Right atrium auricular region (tissue), 2 donors: ENCODE data around the gene SH3BP4. TPM values are rescaled to one million over a fixed set of nuclear protein-coding genes. Genes with fewer than 3 reads are reported as not detected.

Experiments used
- DNase-seq: peaks from one replicate; pipeline ENCODE4 v3.0.0-alpha.2; 2019; ENCODE audit warnings: low spot score
- H3K27ac ChIP-seq, 2 donors: fragments of 200-600 bp; sonication (generic); 1 replicate in 1 of 2; 2 replicates in 1 of 2; pipeline ENCODE4 v1.5.1; 2016 to 2019
- H3K27me3 ChIP-seq, 2 donors: fragments of 200-600 bp; sonication (generic); one replicate each; pipeline versions ENCODE4 v1.5.1 to v1.6.0; 2017 to 2019
- H3K36me3 ChIP-seq: fragments of 200-600 bp; sonication (generic); one replicate; pipeline ENCODE4 v1.5.1; 2016
- H3K4me1 ChIP-seq, 2 donors: fragments of 200-600 bp; sonication (generic); one replicate each; pipeline versions ENCODE4 v1.5.1 to v1.6.0; 2017 to 2019
- H3K4me3 ChIP-seq, 2 donors: fragments of 200-600 bp; sonication (generic); 1 replicate in 1 of 2; 2 replicates in 1 of 2; pipeline ENCODE4 v1.5.1; 2017 to 2019; ENCODE audit warnings: mild to moderate bottlenecking in 1 of 2, moderate library complexity in 1 of 2
- H3K9me3 ChIP-seq, 2 donors: fragments of 200-600 bp; sonication (generic); one replicate each; pipeline ENCODE4 v1.5.1; 2019
- CTCF ChIP-seq, 2 donors: fragments of 200-600 bp; sonication (generic); IDR thresholded peaks; one replicate each; pipeline ENCODE4 v1.5.1; 2019; ENCODE audit warnings: antibody characterized with exemption in 2 of 2
- total RNA-seq, 2 donors: library from RNA; depleted of rRNA; stranded (reverse); fragments of >200 nt; gene quantifications; one replicate each; pipeline ENCODE4 v1.1.0, GENCODE V29; 2016

SH3BP4 gene
- total RNA-seq, 2 donors from 2014 or later = 27.2 to 34.5 TPM

GRCh38 chr2:235064976-235065375 lies 113.2 kb downstream of the SH3BP4 start:
- TF ChIP-seq CTCF (IDR thresholded peaks at IDR 0.05) = no peak
- no peaks in the 10 kb centered on the region for H3K9me3 ChIP-seq
- no peak for DNase-seq
- H3K4me3 ChIP-seq = no peak overlapping the region
- peak overlapping the region; percentile 85 to 90 for H3K27ac ChIP-seq
- no peaks in the 10 kb centered on the region for H3K27me3 ChIP-seq
- no peaks in the 10 kb centered on the region for H3K36me3 ChIP-seq
- H3K4me1 ChIP-seq = peaks cover 0 to 14% of the 10 kb centered on the region in 2 donors

- no peak for DNase-seq
- no peak overlapping the region for H3K27ac ChIP-seq
- no peaks in the 10 kb centered on the region for H3K9me3 ChIP-seq
- H3K4me1 ChIP-seq = peaks cover 0 to 14% of the 10 kb centered on the region in 2 donors
- H3K36me3 ChIP-seq = no peaks in the 10 kb centered on the region
- no peak overlapping the region for H3K4me3 ChIP-seq
- H3K27me3 ChIP-seq = no peaks in the 10 kb centered on the region
- TF ChIP-seq CTCF (IDR thresholded peaks at IDR 0.05) = no peak
Observed at GRCh38 chr2:235066490-235066889, 114.7 kb downstream of the SH3BP4 start.

GRCh38 chr2:235066895-235067294 lies 115.1 kb downstream of the SH3BP4 start:
- no peak for TF ChIP-seq CTCF (IDR thresholded peaks at IDR 0.05)
- no peaks in the 10 kb centered on the region for H3K36me3 ChIP-seq
- peaks cover 0 to 14% of the 10 kb centered on the region in 2 donors for H3K4me1 ChIP-seq
- DNase-seq = no peak
- H3K9me3 ChIP-seq = no peaks in the 10 kb centered on the region
- H3K27ac ChIP-seq = no peak overlapping the region
- H3K27me3 ChIP-seq = no peaks in the 10 kb centered on the region
- no peak overlapping the region for H3K4me3 ChIP-seq

GRCh38 chr2:235068701-235069100 lies 116.9 kb downstream of the SH3BP4 start:
- TF ChIP-seq CTCF (IDR thresholded peaks at IDR 0.05) = no peak
- no peaks in the 10 kb centered on the region for H3K9me3 ChIP-seq
- no peak overlapping the region for H3K4me3 ChIP-seq
- peaks cover 0 to 17% of the 10 kb centered on the region in 2 donors for H3K4me1 ChIP-seq
- H3K27me3 ChIP-seq = no peaks in the 10 kb centered on the region
- H3K36me3 ChIP-seq = no peaks in the 10 kb centered on the region
- no peak for DNase-seq
- no peak overlapping the region for H3K27ac ChIP-seq

- no peak for DNase-seq
- Histone ChIP-seq H3K36me3 (no peaks in the 10 kb centered on the region), H3K4me1 (peaks cover 0 to 18% of the 10 kb centered on the region in 2 donors), H3K27ac (no peak overlapping the region), H3K4me3 (no peak overlapping the region), H3K9me3 (no peaks in the 10 kb centered on the region), H3K27me3 (no peaks in the 10 kb centered on the region)
- TF ChIP-seq CTCF (IDR thresholded peaks at IDR 0.05) = no peak
Observed at GRCh38 chr2:235070063-235070706, 118.4 kb downstream of the SH3BP4 start.
